A204.1 (cell line): ENCODE data around the gene ETV7.
"Not testable (repeated sequence)": the region's sequence is repeated elsewhere in the genome, so short reads cannot be mapped to it uniquely, and the experiment has no call there.

Experiments
- FAIRE-seq: peaks from 2 replicates; lab custom pipeline; 2012; peaks lifted over from hg19 to GRCh38; lab: Jason Lieb, UNC

The ETV7 gene

DNA sequence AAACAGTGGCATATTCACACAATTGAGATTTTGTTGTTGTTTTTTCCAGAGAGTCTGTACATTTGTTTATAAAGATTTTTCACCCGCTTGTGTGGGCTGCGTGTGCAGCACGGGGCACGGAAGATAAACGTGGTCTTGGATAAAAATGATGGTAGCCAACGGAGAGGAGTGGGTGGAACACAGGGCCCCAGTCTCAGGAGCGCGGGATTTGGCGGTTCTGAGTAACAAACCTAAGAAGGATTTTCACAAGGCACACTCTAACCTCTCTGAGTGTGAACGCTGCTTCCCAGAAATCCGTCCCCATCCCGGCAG, 47.2 kb downstream of the ETV7 start:
- FAIRE-seq: no peak

- FAIRE-seq: no peak
These were observed 48.3 kb downstream of the ETV7 start for GRCh38 chr6:36339146-36339545.

DNA sequence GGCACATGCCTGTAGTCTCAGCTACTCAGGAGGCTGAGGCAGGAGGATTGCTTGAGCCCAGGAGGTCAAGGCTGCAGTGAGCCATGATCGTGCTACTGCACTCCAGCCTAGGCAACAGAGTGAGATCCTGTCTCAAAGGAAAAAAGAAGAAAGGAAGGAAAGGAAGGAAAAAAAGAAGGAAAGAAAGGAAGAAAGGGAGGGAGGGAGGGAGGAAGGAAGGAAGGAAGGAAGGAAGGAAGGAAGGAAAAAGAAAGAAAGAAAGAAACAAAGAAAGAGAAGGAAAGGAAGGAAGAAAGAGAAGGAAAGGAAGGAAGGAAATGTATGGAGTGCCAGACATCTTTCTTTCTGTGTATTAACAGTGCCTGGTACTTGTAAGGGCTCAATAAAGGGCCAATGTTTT, 49.2 kb downstream of the ETV7 start:
- FAIRE-seq: not testable (repeated sequence)

- no peak for FAIRE-seq
These were observed 49.7 kb downstream of the ETV7 start for GRCh38 chr6:36337814-36338213.

- no peak for FAIRE-seq
These were observed 50.7 kb downstream of the ETV7 start, which contains the start of gene BNIP5 for GRCh38 chr6:36336779-36337241. Gene BNIP5 (minus strand): TSS chr6:36336888. CDS start chr6:36330690, 6,198 bp downstream.

DNA sequence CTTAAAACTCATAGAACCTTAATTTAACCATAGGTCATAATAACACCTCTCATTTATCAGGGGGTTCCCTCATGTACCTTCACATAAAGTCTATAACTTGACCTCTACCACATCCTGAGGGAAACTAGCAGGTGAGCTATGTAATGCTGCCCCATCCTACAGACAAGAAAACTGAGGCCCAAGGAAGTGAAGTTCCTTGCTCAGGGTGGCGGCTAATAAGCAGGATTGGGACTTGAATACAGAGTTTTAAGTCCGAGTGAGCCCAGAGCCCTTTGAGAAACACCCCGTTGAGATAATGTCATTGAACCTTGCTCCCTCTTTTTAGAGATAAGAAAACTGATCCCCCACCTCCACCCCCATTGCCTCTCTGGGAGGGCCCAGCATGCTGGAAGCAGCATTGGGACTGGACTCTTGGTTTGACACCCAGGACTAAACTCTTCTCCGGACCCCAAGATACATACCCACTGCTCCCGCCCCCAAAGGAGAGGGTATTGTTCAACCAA, 51.2 kb downstream of the ETV7 start:
- no peak for FAIRE-seq

- FAIRE-seq: no peak
These were observed 51.8 kb downstream of the ETV7 start for GRCh38 chr6:36335465-36336207.

DNA sequence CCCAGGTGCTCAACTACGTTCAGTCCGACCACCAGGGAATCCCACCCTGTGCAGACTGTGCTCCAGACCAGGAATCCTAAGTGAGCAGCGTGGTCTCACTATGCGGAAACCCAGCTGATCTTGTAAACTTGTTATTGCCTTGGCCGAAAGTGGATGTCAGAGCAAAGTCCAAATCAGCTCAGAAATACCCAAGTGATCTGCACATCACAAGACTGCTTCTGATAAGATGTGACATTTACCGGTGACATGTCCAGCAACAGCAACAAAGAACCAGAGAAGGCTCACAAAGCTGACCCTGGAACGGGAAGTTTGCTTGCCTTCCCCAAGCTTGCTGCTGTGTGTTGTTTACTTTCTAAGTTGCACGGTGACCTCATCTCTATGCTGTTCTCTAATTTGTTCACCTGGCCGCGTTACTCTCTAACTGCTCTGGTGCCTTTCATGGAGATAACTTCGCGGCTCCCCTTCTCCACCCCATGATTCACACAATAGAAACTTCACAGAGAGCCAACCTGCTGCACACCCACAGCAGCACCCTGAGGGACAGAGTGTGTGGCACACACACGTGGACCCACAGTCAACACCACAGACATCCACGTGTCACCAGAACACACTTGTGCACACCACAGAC, 52.5 kb downstream of the ETV7 start:
- no peak for FAIRE-seq

- FAIRE-seq: no peak
These were observed 53.3 kb downstream of the ETV7 start for GRCh38 chr6:36333931-36334725.

DNA sequence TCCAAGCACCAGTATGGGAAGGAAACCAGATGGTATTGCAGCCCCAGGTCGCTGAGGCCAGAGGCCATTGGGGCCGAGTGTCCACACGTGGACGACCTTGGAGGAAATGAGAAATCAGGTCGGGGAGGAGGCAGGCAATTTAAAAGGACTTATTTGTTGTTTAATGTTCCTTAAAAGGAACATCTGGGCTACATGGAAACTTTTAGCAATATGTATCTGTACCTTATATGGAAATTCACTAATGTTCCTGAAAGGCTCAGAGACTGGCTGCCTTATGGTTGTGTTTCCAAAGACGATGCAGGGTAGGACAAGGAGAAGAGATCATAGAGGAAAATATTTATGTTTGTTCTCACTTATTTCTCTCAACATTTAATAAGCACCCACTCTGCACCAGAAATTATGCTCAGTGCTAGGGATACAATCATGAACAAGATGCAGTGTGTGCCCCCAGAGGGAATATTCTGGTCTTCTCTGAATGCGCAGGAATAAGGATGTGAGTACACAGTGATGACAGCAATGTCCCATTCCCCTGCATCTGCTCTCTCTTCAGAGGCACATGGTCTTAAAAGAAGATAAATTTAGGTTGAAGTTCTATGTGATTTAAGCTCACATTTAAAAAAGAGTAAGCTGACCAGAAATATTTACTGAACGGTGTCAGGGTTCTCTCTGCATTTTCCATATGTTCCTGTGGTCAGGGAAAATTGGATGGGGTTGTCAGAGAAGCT, 54.1 kb downstream of the ETV7 start:
- FAIRE-seq: no peak

DNA sequence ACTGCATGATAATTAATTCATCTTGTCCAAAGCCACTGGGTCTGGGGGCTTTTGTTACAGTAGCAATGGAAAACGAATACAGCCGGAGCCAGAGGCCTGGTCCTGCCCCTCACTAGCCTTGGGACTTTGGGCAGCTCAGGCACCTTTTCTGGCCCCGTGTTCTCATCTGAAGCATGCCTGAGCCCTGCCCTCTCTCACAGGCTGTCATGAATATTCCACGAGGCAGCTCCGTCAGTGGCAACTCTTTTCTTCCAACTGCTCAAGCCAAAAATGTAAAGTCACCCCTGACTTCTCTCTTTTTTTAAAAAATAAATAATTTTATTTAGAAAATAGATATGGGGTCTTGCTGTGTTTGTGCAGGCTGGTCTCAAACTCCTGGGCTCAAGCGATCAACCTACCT, 56.1 kb downstream of the ETV7 start:
- FAIRE-seq: no peak

GRCh38 chr6:36330366-36330765, 57.1 kb downstream of the ETV7 start:
- no peak for FAIRE-seq

DNA sequence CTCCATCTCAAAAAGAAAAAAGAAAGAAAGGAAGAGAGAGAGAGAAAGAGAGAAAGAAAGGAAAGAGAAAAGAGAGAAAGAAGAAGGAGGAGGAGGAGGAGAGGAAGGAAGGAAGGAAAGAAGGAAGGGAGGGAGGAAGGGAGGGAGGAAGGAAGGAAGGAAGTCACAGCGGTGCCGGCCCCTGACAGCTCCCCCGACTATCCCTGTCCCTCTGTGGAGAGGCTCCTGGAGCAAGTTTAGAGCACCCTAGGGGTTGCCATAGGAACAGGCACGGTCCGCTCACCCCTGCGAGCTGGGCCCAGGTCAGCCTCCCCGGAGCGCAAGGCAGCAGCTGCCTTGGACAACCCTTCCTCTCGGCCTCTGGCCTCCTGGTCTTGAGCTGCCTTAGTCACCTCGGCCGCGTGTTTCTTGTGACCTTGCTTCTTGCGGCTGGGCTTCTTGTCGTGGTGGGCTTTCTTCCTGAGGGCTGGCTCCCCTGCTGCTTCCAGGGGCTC, 57.6 kb downstream of the ETV7 start:
- no peak for FAIRE-seq

DNA sequence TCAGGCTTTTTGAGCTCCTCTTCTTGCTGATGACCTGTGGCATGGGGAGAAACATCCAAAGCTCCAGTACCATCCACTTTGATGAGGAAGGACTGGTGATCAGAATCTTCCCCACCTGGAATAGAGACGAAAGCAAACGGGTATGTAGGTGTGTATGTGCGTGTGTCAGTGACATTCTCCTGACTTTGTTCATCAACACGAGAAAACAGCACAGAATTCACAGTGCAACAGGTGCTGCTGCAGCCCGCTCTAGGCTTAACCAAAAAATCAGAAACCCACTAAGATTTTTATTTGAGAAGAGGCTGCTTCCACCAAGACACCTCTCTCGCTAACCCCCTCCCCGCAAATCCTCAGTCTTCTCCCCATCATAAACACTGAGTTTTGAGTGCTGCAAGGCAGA, 58.9 kb downstream of the ETV7 start:
- FAIRE-seq: no peak

GRCh38 chr6:36327919-36328236, 59.6 kb downstream of the ETV7 start:
- FAIRE-seq: no peak

DNA sequence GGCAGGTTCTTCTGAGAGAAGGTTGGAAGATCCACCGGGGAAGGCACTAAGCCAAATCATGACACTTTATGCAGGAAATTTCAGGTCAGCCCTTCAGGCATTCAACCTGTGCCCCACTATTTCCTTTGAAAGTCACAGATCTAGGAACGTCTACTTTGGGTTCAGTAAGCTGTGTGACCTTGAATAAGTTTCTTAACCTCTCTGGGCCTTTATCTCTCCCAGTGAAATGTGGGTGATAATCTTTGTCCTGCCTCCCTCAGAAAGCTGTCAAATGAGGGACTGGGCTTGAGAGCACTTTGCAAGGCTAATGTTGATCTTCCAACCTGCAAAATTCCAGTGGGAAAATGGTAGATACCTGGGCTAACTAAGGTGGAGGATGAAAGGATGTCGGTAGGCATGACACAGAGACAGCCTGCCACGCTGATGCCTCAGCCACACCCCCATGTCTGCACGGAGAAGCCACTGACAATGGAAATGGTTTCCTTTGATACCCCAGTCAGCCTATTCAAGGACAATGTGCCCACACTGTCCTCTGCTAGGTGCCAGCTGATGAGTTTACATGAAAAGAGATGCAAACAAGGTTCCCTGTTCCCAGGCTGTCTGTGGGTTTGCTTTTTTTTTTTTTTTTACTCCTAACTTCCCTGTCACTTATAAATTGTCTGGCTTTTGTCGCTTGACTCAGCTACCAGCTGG, 60.1 kb downstream of the ETV7 start:
- no peak for FAIRE-seq

GRCh38 chr6:36326356-36326995, 61.0 kb downstream of the ETV7 start:
- FAIRE-seq: no peak

GRCh38 chr6:36324715-36325114, 62.8 kb downstream of the ETV7 start:
- no peak for FAIRE-seq

DNA sequence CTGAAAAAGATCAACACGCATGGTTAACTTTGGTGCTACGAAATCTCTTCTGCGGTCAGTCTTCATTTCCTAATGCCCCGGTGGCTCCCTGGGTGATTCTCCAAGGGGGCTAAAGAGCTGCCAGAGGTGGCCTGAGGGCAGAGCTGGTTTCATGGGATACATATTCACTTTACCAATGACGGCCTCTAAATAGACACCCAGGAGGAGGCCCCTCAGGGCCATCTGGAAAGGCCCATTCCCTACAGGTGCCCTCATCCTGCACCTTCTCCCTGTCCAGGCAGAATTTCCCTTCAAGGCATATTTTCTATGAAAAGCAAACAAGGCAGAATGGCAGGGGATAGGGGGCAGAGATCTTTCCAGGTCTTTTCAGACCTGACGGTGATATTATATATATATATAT, 63.3 kb downstream of the ETV7 start:
- FAIRE-seq: no peak

GRCh38 chr6:36323062-36323461, 64.4 kb downstream of the ETV7 start:
- no peak for FAIRE-seq

- no peak for FAIRE-seq
These were observed 64.9 kb downstream of the ETV7 start for GRCh38 chr6:36322591-36322990.
